HCT116 (cell line): ENCODE measurements around the gene MACROH2A1. TPM values are rescaled to one million over a fixed set of nuclear protein-coding genes. Genes with fewer than 3 reads are reported as not detected.

ENCODE experiments used
- ATAC-seq: fragments of 200-7000 bp; cut with Tn5 transposase; 2 replicates; pipeline ENCODE4 v1.9.1; 2020; ENCODE audit warnings: mild to moderate bottlenecking, moderate library complexity
- BruUV-seq: library from RNA; stranded (reverse); fragments of 400-500 nt; replicated peaks from 2 replicates; lab custom pipeline; 2021; lab: Mats Ljungman, UMichigan
- CTCF ChIA-PET: fragments of 300-600 bp; sonication (Branson Sonifier 250); formaldehyde crosslinking; loops from one replicate; lab custom pipeline; 2021; ENCODE audit warnings: antibody characterized with exemption; lab: Charles Lee
- POLR2A ChIA-PET: fragments of 300-600, 350-600 bp; sonication (Branson Sonifier 250); formaldehyde crosslinking; loops from one replicate; lab custom pipeline; 2021; ENCODE audit warnings: antibody characterized with exemption; lab: Charles Lee
- RAD21 ChIA-PET, 2 experiments: fragments of 300-600 bp; sonication (Branson Sonifier 250); formaldehyde crosslinking; loops; one replicate each; lab custom pipeline; 2023; ENCODE audit warnings: low total read pairs in 2 of 2; ENCODE audit not compliant: uncharacterized antibody in 2 of 2, unreplicated experiment in 2 of 2, low non-redundant PET in 1 of 2; lab: Charles Lee
- DNase-seq: peaks from one replicate; pipeline ENCODE4 v3.0.0-alpha.2; 2010; ENCODE audit warnings: low read depth, low spot score
- H2AFZ ChIP-seq: fragments of 200-600 bp; shearing (Covaris generic), sonication (generic); 2 replicates; pipeline ENCODE4 v1.6.1; 2017; ENCODE audit warnings: low read depth, mixed run types, mixed read lengths, antibody characterized with exemption, low read length; ENCODE audit not compliant: poor library complexity, severe bottlenecking
- H3K27ac ChIP-seq: 2 replicates; pipeline ENCODE4 v1.5.1; 2012; ENCODE audit warnings: low read depth, low read length
- H3K27me3 ChIP-seq: fragments of 200-600 bp; sonication (generic); 2 replicates; pipeline ENCODE4 v1.6.1; 2016; ENCODE audit warnings: mixed run types, low read length, mixed read lengths; ENCODE audit not compliant: insufficient read depth
- H3K36me3 ChIP-seq, 2 experiments: fragments of 200-500 bp in 1 of 2; fragments of 200-600 bp in 1 of 2; sonication (Bioruptor generic) in 1 of 2; sonication (generic) in 1 of 2; 2 replicates each; pipeline versions ENCODE4 v1.5.1 to v1.6.1; 2014 to 2016; ENCODE audit warnings: low read length in 2 of 2, inconsistent platforms in 1 of 2, mixed read lengths in 1 of 2, mixed run types in 1 of 2; ENCODE audit not compliant: insufficient read depth in 2 of 2, control insufficient read depth in 1 of 2
- H3K4me1 ChIP-seq, 2 experiments: fragments of 200-600 bp in 1 of 2; sonication (generic) in 1 of 2; 2 replicates each; pipeline versions ENCODE4 v1.5.1 to v1.6.1; 2012 to 2017; ENCODE audit warnings: low read length in 2 of 2, inconsistent platforms in 1 of 2, mild to moderate bottlenecking in 1 of 2, mixed read lengths in 1 of 2, mixed run types in 1 of 2, moderate library complexity in 1 of 2; ENCODE audit not compliant: insufficient read depth in 2 of 2, control insufficient read depth in 1 of 2
- H3K4me2 ChIP-seq: fragments of 200-600 bp; sonication (generic); 2 replicates; pipeline ENCODE4 v1.6.1; 2017; ENCODE audit warnings: mixed run types, low read length, mixed read lengths
- H3K4me3 ChIP-seq, 2 experiments: fragments of 200-600 bp in 1 of 2; sonication (generic) in 1 of 2; replicated peaks in 1 of 2; 2 replicates each; pipeline ENCODE4 v1.5.1; 2011 to 2016; ENCODE audit warnings: low read length in 2 of 2, control low read depth in 1 of 2, low read depth in 1 of 2, mild to moderate bottlenecking in 1 of 2, mixed read lengths in 1 of 2, mixed run types in 1 of 2
- H3K79me2 ChIP-seq: fragments of 200-600 bp; sonication (generic); 2 replicates; pipeline ENCODE4 v1.6.1; 2017; ENCODE audit warnings: mild to moderate bottlenecking, mixed run types, low read length, moderate library complexity, mixed read lengths; ENCODE audit not compliant: insufficient read depth
- H3K9ac ChIP-seq: fragments of 200-600 bp; sonication (generic); 2 replicates; pipeline ENCODE4 v1.6.1; 2016; ENCODE audit warnings: low read length, mixed read lengths
- H3K9me2 ChIP-seq: fragments of 200-600 bp; sonication (generic), shearing (Covaris generic); 2 replicates; pipeline ENCODE4 v1.6.1; 2017; ENCODE audit warnings: mixed run types, mild to moderate bottlenecking, moderate library complexity; ENCODE audit not compliant: insufficient read depth
- H3K9me3 ChIP-seq, 2 experiments: fragments of 200-500 bp in 1 of 2; fragments of 200-600 bp in 1 of 2; sonication (Bioruptor generic) in 1 of 2; sonication (generic) in 1 of 2; 2 replicates each; pipeline ENCODE4 v1.6.1; 2014 to 2017; ENCODE audit warnings: low read length in 2 of 2, mixed read lengths in 2 of 2, inconsistent platforms in 1 of 2, low read depth in 1 of 2, mild to moderate bottlenecking in 1 of 2, mixed run types in 1 of 2, moderate library complexity in 1 of 2; ENCODE audit not compliant: control insufficient read depth in 1 of 2, insufficient read depth in 1 of 2
- H4K20me1 ChIP-seq: fragments of 200-600 bp; sonication (generic), shearing (Covaris generic); 2 replicates; pipeline ENCODE4 v1.6.1; 2017; ENCODE audit warnings: mixed run types, mild to moderate bottlenecking, moderate library complexity; ENCODE audit not compliant: insufficient read depth
- CEBPB ChIP-seq: IDR thresholded peaks from 2 replicates; pipeline ENCODE4 v1.6.1; 2012; ENCODE audit warnings: low read depth
- EZH2 ChIP-seq: fragments of 200-600 bp; sonication (generic); IDR thresholded peaks from 2 replicates; pipeline ENCODE4 v1.6.1; 2017; ENCODE audit warnings: antibody characterized with exemption, mixed run types
- FOSL1 ChIP-seq: IDR thresholded peaks from 2 replicates; pipeline ENCODE4 v1.6.1; 2012; ENCODE audit warnings: low read depth
- SIN3A ChIP-seq: IDR thresholded peaks from 2 replicates; pipeline ENCODE4 v1.6.1; 2012; ENCODE audit warnings: low read depth
- SP1 ChIP-seq: IDR thresholded peaks from 2 replicates; pipeline ENCODE4 v1.6.1; 2012; ENCODE audit warnings: low read depth
- SRF ChIP-seq: IDR thresholded peaks from 2 replicates; pipeline ENCODE4 v1.6.1; 2012; ENCODE audit warnings: low read depth
- YY1 ChIP-seq: IDR thresholded peaks from 2 replicates; pipeline ENCODE4 v1.6.1; 2011; ENCODE audit warnings: low read length, low read depth, moderate library complexity, mild to moderate bottlenecking; ENCODE audit not compliant: insufficient replicate concordance; ENCODE audit errors: extremely low read depth
- ZNF274 ChIP-seq: fragments of 200-500 bp; sonication (Bioruptor generic); IDR thresholded peaks from 2 replicates; pipeline ENCODE4 v1.6.1; 2014; ENCODE audit warnings: mild to moderate bottlenecking, low read depth, low read length, inconsistent platforms
- intact Hi-C: fragments of 100-400 bp; cut with micrococcal nuclease; formaldehyde crosslinking; loops from 2 replicates; pipeline ENCODE4 v1.10.0; 2022
- total RNA-seq: library from RNA; stranded (reverse); gene quantifications from one replicate; pipeline ENCODE4 v1.2.1, GENCODE V29; 2021; ENCODE audit not compliant: unreplicated experiment

Gene MACROH2A1
- total RNA-seq, 1 experiment from 2014 or later = 218 TPM

DNA sequence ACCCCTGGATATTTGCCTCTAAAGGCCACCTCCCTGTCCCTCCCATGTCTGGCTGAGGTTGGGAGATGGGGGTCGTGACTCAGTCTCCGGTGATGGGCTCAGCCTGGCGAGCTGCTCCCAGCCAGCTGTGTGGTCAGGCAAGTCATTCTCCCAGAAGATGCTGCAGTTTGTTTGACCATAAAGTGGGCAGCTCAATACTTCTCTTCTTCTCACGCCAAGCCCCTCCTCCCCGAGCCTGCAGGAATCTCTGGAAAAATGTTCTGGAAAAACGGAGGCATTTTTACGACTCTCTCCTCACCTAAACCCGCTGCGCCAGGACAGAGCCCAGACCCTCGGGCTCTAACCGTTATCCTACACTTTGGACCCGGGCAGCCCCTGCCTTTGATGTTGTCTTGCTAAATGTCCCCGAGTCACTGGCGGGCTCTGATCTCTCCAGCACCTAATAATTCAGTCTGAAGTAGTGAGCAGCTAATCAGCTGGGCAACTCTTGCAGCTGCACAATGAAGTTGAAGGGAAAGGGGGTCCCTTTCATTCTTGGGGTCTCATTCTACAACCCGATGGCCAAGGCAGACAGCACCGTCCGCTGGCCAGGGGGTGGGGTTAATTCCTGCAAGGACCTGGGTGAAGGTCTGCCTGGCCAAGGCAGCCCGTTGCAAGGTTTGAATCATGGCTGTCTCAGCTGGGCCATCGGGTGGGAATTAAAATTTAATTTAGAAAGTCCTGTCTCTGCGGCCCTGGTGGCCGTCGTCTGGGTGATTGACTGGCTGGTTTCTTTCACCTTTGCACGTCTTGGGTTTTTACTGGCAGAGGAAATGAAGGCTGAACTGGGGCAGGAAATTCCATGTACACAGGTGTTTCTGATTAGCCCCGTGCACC lies 35.8 kb upstream of the MACROH2A1 start:
- Histone ChIP-seq H3K27ac (no peak overlapping the region), H3K9me3 (no peaks in the 10 kb centered on the region), H3K4me2 (no peak overlapping the region)
- CTCF ChIA-PET = interaction anchor here (1.1 to 1.3 kb wide), 1 partner anchor 9 kb away, joined by 4 to 5 read pairs; no protein-coding TSS in a partner anchor
- TF ChIP-seq SIN3A = no peak
- TF ChIP-seq FOSL1 = no peak
- no peak for TF ChIP-seq SRF
- no peak for TF ChIP-seq SP1
- no peak for TF ChIP-seq CEBPB
- no peak for TF ChIP-seq EZH2
- no peak for TF ChIP-seq ZNF274
- no peak for TF ChIP-seq YY1
- TF ChIP-seq, all 23 proteins: peak for 0
- intact Hi-C loops = no loop called here
- Histone ChIP-seq H3K9ac (no peak overlapping the region), H3K4me1 (peaks cover 10 to 17% of the 10 kb centered on the region in 2 experiments; a peak in 3 of 4 replicates), H3K36me3 (no peaks in the 10 kb centered on the region), H2AFZ (no peak overlapping the region), H3K79me2 (no peaks in the 10 kb centered on the region), H3K4me3 (no peak overlapping the region), H3K9me2 (no peaks in the 10 kb centered on the region), H4K20me1 (no peaks in the 10 kb centered on the region), H3K27me3 (no peaks in the 10 kb centered on the region)
- POLR2A ChIA-PET = interaction anchor here (1.4 kb wide), 1 partner anchor 10 kb away, joined by 4 read pairs; no protein-coding TSS in a partner anchor
- RAD21 ChIA-PET = no interaction called here
- ATAC-seq (no peak), DNase-seq (no peak)
- BruUV-seq = no TSS peak
